SK-N-SH (cell line): ENCODE data around the gene NCAPD3. TPM values are rescaled to one million over a fixed set of nuclear protein-coding genes. Genes with fewer than 3 reads are reported as not detected.
"Not testable (repeated sequence)": the region's sequence is repeated elsewhere in the genome, so short reads cannot be mapped to it uniquely, and the experiment has no call there.

Source experiments
- CTCF ChIA-PET: fragments of 300-600, 350-600 bp; formaldehyde crosslinking; extraction: SDS; loops from one replicate; lab custom pipeline; 2021; lab: Yijun Ruan, JAX
- POLR2A ChIA-PET: fragments of 350-600 bp; sonication (Branson Sonifier 250); formaldehyde crosslinking; extraction: SDS; loops from one replicate; lab custom pipeline; 2020; ENCODE audit warnings: antibody characterized with exemption, inconsistent platforms; lab: Yijun Ruan, JAX
- DNase-seq: peaks from one replicate; pipeline ENCODE4 v3.0.0; 2012
- H2AFZ ChIP-seq: fragments of 200-600 bp; sonication (generic); 2 replicates; pipeline ENCODE4 v1.8.1; 2016; ENCODE audit warnings: antibody characterized with exemption, mild to moderate bottlenecking, low read depth
- H3F3A ChIP-seq: fragments of 200-600 bp; sonication (generic); replicated peaks from 2 replicates; pipeline ENCODE3; 2016; ENCODE audit warnings: antibody characterized with exemption, mild to moderate bottlenecking; ENCODE audit not compliant: insufficient read depth
- H3K27ac ChIP-seq, 2 experiments: fragments of 200-500 bp in 1 of 2; fragments of 200-600 bp in 1 of 2; sonication (Bioruptor generic) in 1 of 2; sonication (generic), shearing (Covaris generic) in 1 of 2; 2 replicates each; pipeline versions ENCODE4 v1.5.1 to v1.6.1; 2014 to 2016; ENCODE audit warnings: low read depth in 2 of 2, inconsistent platforms in 1 of 2, low read length in 1 of 2, mild to moderate bottlenecking in 1 of 2, mixed read lengths in 1 of 2
- H3K27me3 ChIP-seq: fragments of 200-600 bp; sonication (generic), shearing (Covaris generic); 2 replicates; pipeline ENCODE4 v1.6.1; 2016; ENCODE audit warnings: mixed run types; ENCODE audit not compliant: insufficient read depth
- H3K36me3 ChIP-seq, 2 experiments: fragments of 200-500 bp in 1 of 2; fragments of 200-600 bp in 1 of 2; sonication (Bioruptor generic) in 1 of 2; sonication (generic) in 1 of 2; replicated peaks in 1 of 2; 2 replicates each; pipeline versions ENCODE3 to v1.5.1; 2014 to 2016; ENCODE audit warnings: low read length in 1 of 2, mild to moderate bottlenecking in 1 of 2; ENCODE audit not compliant: insufficient read depth in 2 of 2, control insufficient read depth in 1 of 2
- H3K4me1 ChIP-seq, 2 experiments: fragments of 200-500 bp in 1 of 2; fragments of 200-600 bp in 1 of 2; sonication (Bioruptor generic) in 1 of 2; sonication (generic), shearing (Covaris generic) in 1 of 2; 2 replicates each; pipeline versions ENCODE4 v1.5.1 to v1.6.1; 2014 to 2016; ENCODE audit warnings: low read depth in 1 of 2, low read length in 1 of 2, mixed run types in 1 of 2; ENCODE audit not compliant: insufficient read depth in 2 of 2, control insufficient read depth in 1 of 2
- H3K4me2 ChIP-seq: fragments of 200-600 bp; sonication (generic), shearing (Covaris generic); 2 replicates; pipeline ENCODE4 v1.6.1; 2017; ENCODE audit warnings: mixed run types
- H3K4me3 ChIP-seq, 2 experiments: fragments of 200-500 bp in 1 of 2; fragments of 200-600 bp in 1 of 2; sonication (Bioruptor generic) in 1 of 2; sonication (generic), shearing (Covaris generic) in 1 of 2; 2 replicates each; pipeline versions ENCODE4 v1.5.1 to v1.8.1; 2014 to 2016; ENCODE audit warnings: low read depth in 2 of 2, inconsistent platforms in 1 of 2, low read length in 1 of 2, mild to moderate bottlenecking in 1 of 2, mixed read lengths in 1 of 2, moderate library complexity in 1 of 2
- H3K79me2 ChIP-seq: fragments of 200-600 bp; sonication (generic); 2 replicates; pipeline ENCODE4 v1.8.1; 2017; ENCODE audit warnings: mild to moderate bottlenecking; ENCODE audit not compliant: insufficient read depth
- H3K9ac ChIP-seq: fragments of 200-600 bp; sonication (generic); 2 replicates; pipeline ENCODE4 v1.6.1; 2017; ENCODE audit warnings: mixed run types
- H3K9me2 ChIP-seq: fragments of 200-600 bp; sonication (generic); 2 replicates; pipeline ENCODE4 v1.6.1; 2017; ENCODE audit warnings: mixed run types
- H3K9me3 ChIP-seq: fragments of 200-600 bp; sonication (generic); 2 replicates; pipeline ENCODE4 v1.6.1; 2017; ENCODE audit warnings: mixed run types, mild to moderate bottlenecking, moderate library complexity
- H4K20me1 ChIP-seq: fragments of 200-600 bp; sonication (generic); 2 replicates; pipeline ENCODE4 v1.6.1; 2017; ENCODE audit warnings: mild to moderate bottlenecking, mixed run types; ENCODE audit not compliant: insufficient read depth
- EP300 ChIP-seq, 2 experiments: IDR thresholded peaks; 2 replicates each; pipeline versions ENCODE4 v1.4.0 to v1.6.1; 2012; ENCODE audit warnings: borderline replicate concordance in 1 of 2, low read depth in 1 of 2, low read length in 1 of 2
- FOXJ3 ChIP-seq: sonication (generic); formaldehyde crosslinking; IDR thresholded peaks from 2 replicates; pipeline ENCODE4 v1.5.1; 2020; ENCODE audit warnings: mild to moderate bottlenecking, missing genetic modification reagents
- GATA2 ChIP-seq: sonication (generic); formaldehyde crosslinking; IDR thresholded peaks from 2 replicates; pipeline ENCODE4 v1.5.0; 2020; ENCODE audit warnings: mild to moderate bottlenecking, missing genetic modification reagents
- TCF12 ChIP-seq: IDR thresholded peaks from 2 replicates; pipeline ENCODE4 v1.4.0; 2012
- ZBTB33 ChIP-seq: IDR thresholded peaks from 2 replicates; pipeline ENCODE4 v1.4.0; 2012; ENCODE audit warnings: low read depth, borderline replicate concordance
- WGBS: methylation state at CpG from one replicate; pipeline ENCODE4 v1.1.6; 2017; ENCODE audit warnings: low lambda C conversion rate; 5-methylcytosine and 5-hydroxymethylcytosine counted together
- polyA plus RNA-seq, 3 experiments: library from polyadenylated mRNA; depleted of rRNA; stranded (reverse); fragments of >200 nt; gene quantifications; 2 replicates each; pipeline ENCODE4 v1.2.3, GENCODE V29; 2012

NCAPD3 gene
- polyA plus RNA-seq, 1 of the 3 experiments (the other 2 are of a cell fraction): 19.5 TPM

GRCh38 chr11:134118006-134118405, 105.8 kb downstream of the NCAPD3 start:
- ChIA-PET POLR2A (no interaction called here), CTCF (interaction anchor here (0.9 to 1.4 kb wide), 4 partner anchors 22 to 190 kb away, joined by 3 to 4 read pairs (median 3); no protein-coding TSS in a partner anchor)
- Histone ChIP-seq H3K27ac (peak overlapping the region in 1 of 2 experiments; percentile 31; a peak in 2 of 4 replicates), H4K20me1 (no peaks in the 10 kb centered on the region), H3F3A (peaks cover 23% of the 10 kb centered on the region), H3K4me2 (no peak overlapping the region), H3K4me3 (no peak overlapping the region), H3K9me2 (no peaks in the 10 kb centered on the region), H2AFZ (no peak overlapping the region), H3K27me3 (no peaks in the 10 kb centered on the region), H3K4me1 (peaks cover 25 to 38% of the 10 kb centered on the region in 2 experiments), H3K79me2 (peaks cover 53% of the 10 kb centered on the region), H3K36me3 (no peaks in the 10 kb centered on the region), H3K9ac (no peak overlapping the region), H3K9me3 (no peaks in the 10 kb centered on the region)
- no peak for DNase-seq
- TF ChIP-seq EP300 (IDR thresholded peaks at IDR 0.05; ENCODE audit: borderline replicate concordance in 1 of 2, low read depth in 1 of 2, low read length in 1 of 2) (peak in 1 of 2 experiments; percentile 19; a peak in 1 of 4 replicates), ZBTB33 (no peak)

GRCh38 chr11:134116210-134116609, 107.6 kb downstream of the NCAPD3 start:
- no peaks in the 10 kb centered on the region for H3K9me2 ChIP-seq
- CTCF ChIA-PET: interaction anchor here (1.5 to 2.1 kb wide), 2 partner anchors 32 to 66 kb away, joined by 4 to 8 read pairs; no protein-coding TSS in a partner anchor
- peaks cover 18% of the 10 kb centered on the region for H3F3A ChIP-seq
- H2AFZ ChIP-seq: no peak overlapping the region
- no peaks in the 10 kb centered on the region for H3K27me3 ChIP-seq
- peaks cover 45% of the 10 kb centered on the region for H3K79me2 ChIP-seq
- H3K27ac ChIP-seq: no peak overlapping the region
- H3K4me3 ChIP-seq: no peak overlapping the region
- DNase-seq: no peak
- no peaks in the 10 kb centered on the region for H4K20me1 ChIP-seq
- peaks cover 20 to 27% of the 10 kb centered on the region in 2 experiments; a peak in 3 of 4 replicates for H3K4me1 ChIP-seq
- H3K9me3 ChIP-seq: no peaks in the 10 kb centered on the region
- no peaks in the 10 kb centered on the region for H3K36me3 ChIP-seq
- H3K4me2 ChIP-seq: no peak overlapping the region
- POLR2A ChIA-PET: no interaction called here
- TF ChIP-seq FOXJ3 (CRISPR knock-in tag) (no peak), TCF12 (no peak), GATA2 (CRISPR knock-in tag) (no peak)
- WGBS: 83% methylated on average over 1 of the region's 1 CpG
- no peak overlapping the region for H3K9ac ChIP-seq

- H3K4me2 ChIP-seq, DNase-seq, H4K20me1 ChIP-seq, POLR2A ChIA-PET, CTCF ChIA-PET, H3K9me2 ChIP-seq, H3K9ac ChIP-seq, H2AFZ ChIP-seq, H3K36me3 ChIP-seq, H3K27ac ChIP-seq, H3K27me3 ChIP-seq, H3F3A ChIP-seq, H3K4me3 ChIP-seq, H3K9me3 ChIP-seq: not testable (repeated sequence)
- Histone ChIP-seq H3K4me1 (peaks cover 10 to 11% of the 10 kb centered on the region in 2 experiments; a peak in 3 of 4 replicates), H3K79me2 (peaks cover 52% of the 10 kb centered on the region)
- 100% methylated on average over 1 of the region's 1 CpG for WGBS
Measured at GRCh38 chr11:134113787-134114186, 110.0 kb downstream of the NCAPD3 start.
